Kidney (tissue), 14 donors: ENCODE data around the gene KIAA1586. TPM values are rescaled to one million over a fixed set of nuclear protein-coding genes. Genes with fewer than 3 reads are reported as not detected.

Experiments
- DNase-seq, 5 donors: peaks; one replicate each; pipeline ENCODE4 v3.0.0-alpha.2; 2013 to 2020
- FAIRE-seq: peaks from 2 replicates; lab custom pipeline; 2012; peaks lifted over from hg19 to GRCh38; lab: Jason Lieb, UNC
- H3K27ac ChIP-seq, 2 donors: one replicate each; pipeline ENCODE4 v1.7.0; 2013; ENCODE audit warnings: low read depth in 2 of 2, low read length in 2 of 2, inconsistent platforms in 1 of 2
- H3K27me3 ChIP-seq: one replicate; pipeline ENCODE4 v1.7.1; 2013; ENCODE audit warnings: low read length, inconsistent platforms; ENCODE audit not compliant: control insufficient read depth, insufficient read depth
- H3K36me3 ChIP-seq, 3 donors: one replicate each; pipeline versions ENCODE4 v1.7.0 to v1.7.1; 2013; ENCODE audit warnings: low read length in 3 of 3, control low read depth in 1 of 3, inconsistent platforms in 1 of 3; ENCODE audit not compliant: insufficient read depth in 3 of 3, control insufficient read depth in 2 of 3
- H3K4me1 ChIP-seq, 3 donors: one replicate each; pipeline versions ENCODE4 v1.7.0 to v1.7.1; 2013; ENCODE audit warnings: low read length in 3 of 3, inconsistent platforms in 1 of 3, low read depth in 1 of 3; ENCODE audit not compliant: control insufficient read depth in 2 of 3, insufficient read depth in 2 of 3
- H3K4me3 ChIP-seq, 3 donors: one replicate each; pipeline versions ENCODE4 v1.7.0 to v1.8.1; 2013; ENCODE audit warnings: low read length in 3 of 3, control low read depth in 1 of 3, inconsistent platforms in 1 of 3
- H3K9ac ChIP-seq, 3 donors: one replicate each; pipeline versions ENCODE4 v1.7.0 to v1.7.1; 2013; ENCODE audit warnings: low read length in 3 of 3, control low read depth in 1 of 3, inconsistent platforms in 1 of 3
- H3K9me3 ChIP-seq, 3 donors: one replicate each; pipeline versions ENCODE4 v1.7.0 to v1.7.1; 2013; ENCODE audit warnings: low read length in 3 of 3, control low read depth in 1 of 3, inconsistent platforms in 1 of 3; ENCODE audit not compliant: control insufficient read depth in 2 of 3, insufficient read depth in 1 of 3
- intact Hi-C: fragments of 100-400 bp; cut with DNase I; formaldehyde crosslinking; loops from one replicate; pipeline ENCODE4 v1.11.1; 2022
- polyA plus RNA-seq: library from polyadenylated mRNA; stranded (reverse); fragments of 350-450 nt; fragmentation: Illumina TruSeq; extraction: RNeasy Lipid Tissue Mini Kit (QIAGEN cat#74804); gene quantifications from one replicate; pipeline ENCODE4 v1.2.3, GENCODE V29; 2014; ENCODE audit warnings: low read depth, low replicate concordance; ENCODE audit not compliant: insufficient read depth
- total RNA-seq: library from RNA; stranded (reverse); fragmentation: NEBNext Ultra II Directional; extraction: Animal tissue kit (Norgen Biotek cat#: 25700); gene quantifications from one replicate; pipeline ENCODE4 v1.2.1, GENCODE V29; 2021
- TF ChIP-seq, protein P1 (sequence below): IDR thresholded peaks from 3 replicates; pipeline ENCODE4 v1.5.1; 2012; ENCODE audit warnings: mild to moderate bottlenecking, moderate library complexity, borderline replicate concordance; ENCODE audit not compliant: insufficient read depth; ENCODE audit errors: extremely low read depth
- donor health status: control.
- donor health status: control.
- donor health status: control.
- donor health status: control.
- donor health status: control.
- donor health status: DM: yes; HTN: yes; CAD: no.
- donor health status: Normal renal cell carcinoma (clear cell type).

KIAA1586 gene
- total and polyA plus RNA-seq, 2 donors from 2014 or later: 4.4 to 13.7 TPM

DNA sequence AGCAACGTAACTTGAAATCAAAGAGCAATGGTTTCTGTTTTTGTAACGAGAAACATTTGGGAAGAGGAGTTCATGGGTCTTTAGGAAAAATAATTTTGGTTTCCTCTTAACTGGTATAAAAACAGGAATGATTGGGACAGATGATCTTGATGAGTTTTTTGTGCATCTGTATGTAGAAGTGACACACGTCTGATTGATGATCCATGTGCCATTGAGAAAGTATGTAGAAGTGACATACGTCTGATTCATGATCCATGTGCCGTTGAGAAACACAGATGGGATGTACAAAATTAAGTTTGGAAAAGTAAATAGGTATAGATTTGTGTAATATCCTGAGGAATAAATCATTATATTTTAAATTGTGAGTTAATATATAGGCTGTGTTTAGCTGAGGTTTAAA is 2.1 kb downstream of the KIAA1586 start:
- no peak for DNase-seq
- Histone ChIP-seq H3K9me3 (peaks cover 0 to 2% (median 0%) of the 10 kb centered on the region in 3 donors), H3K4me1 (no peaks in the 10 kb centered on the region), H3K27me3 (no peaks in the 10 kb centered on the region), H3K27ac (no peak overlapping the region), H3K9ac (no peak overlapping the region), H3K4me3 (no peak overlapping the region), H3K36me3 (peaks cover 0 to 9% (median 6%) of the 10 kb centered on the region in 3 donors)
- intact Hi-C loops: no loop called here
- FAIRE-seq: no peak
- TF ChIP-seq, protein P1, sequence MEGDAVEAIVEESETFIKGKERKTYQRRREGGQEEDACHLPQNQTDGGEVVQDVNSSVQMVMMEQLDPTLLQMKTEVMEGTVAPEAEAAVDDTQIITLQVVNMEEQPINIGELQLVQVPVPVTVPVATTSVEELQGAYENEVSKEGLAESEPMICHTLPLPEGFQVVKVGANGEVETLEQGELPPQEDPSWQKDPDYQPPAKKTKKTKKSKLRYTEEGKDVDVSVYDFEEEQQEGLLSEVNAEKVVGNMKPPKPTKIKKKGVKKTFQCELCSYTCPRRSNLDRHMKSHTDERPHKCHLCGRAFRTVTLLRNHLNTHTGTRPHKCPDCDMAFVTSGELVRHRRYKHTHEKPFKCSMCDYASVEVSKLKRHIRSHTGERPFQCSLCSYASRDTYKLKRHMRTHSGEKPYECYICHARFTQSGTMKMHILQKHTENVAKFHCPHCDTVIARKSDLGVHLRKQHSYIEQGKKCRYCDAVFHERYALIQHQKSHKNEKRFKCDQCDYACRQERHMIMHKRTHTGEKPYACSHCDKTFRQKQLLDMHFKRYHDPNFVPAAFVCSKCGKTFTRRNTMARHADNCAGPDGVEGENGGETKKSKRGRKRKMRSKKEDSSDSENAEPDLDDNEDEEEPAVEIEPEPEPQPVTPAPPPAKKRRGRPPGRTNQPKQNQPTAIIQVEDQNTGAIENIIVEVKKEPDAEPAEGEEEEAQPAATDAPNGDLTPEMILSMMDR: no peak

DNA sequence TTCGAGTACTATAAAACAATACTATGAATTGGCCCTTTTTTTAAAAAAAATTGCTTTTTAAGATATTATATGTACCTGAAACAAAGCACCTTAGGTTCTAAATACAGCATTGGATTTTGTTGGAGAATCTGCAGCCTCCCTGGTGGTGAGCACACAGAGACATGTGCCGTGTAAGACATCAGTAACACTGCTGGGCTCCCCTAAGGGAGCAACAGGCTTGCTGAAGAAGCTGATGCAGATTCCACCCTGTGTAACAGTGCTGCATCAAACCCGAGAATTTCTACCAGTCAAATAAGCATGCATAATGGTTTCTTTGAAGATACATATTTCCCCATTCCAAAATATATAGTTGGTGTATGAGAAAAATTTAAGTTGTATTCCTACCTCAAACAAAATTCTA is 17.4 kb downstream of the KIAA1586 start:
- H3K27ac ChIP-seq: no peak overlapping the region
- H3K9me3 ChIP-seq: no peaks in the 10 kb centered on the region
- intact Hi-C loops: no loop called here
- TF ChIP-seq, protein P1: no peak
- H3K4me3 ChIP-seq: no peak overlapping the region
- DNase-seq (no peak), FAIRE-seq (no peak)
- H3K36me3 ChIP-seq: peaks cover 0 to 4% (median 2%) of the 10 kb centered on the region in 3 donors
- H3K9ac ChIP-seq: no peak overlapping the region
- no peaks in the 10 kb centered on the region for H3K27me3 ChIP-seq
- H3K4me1 ChIP-seq: no peaks in the 10 kb centered on the region

DNA sequence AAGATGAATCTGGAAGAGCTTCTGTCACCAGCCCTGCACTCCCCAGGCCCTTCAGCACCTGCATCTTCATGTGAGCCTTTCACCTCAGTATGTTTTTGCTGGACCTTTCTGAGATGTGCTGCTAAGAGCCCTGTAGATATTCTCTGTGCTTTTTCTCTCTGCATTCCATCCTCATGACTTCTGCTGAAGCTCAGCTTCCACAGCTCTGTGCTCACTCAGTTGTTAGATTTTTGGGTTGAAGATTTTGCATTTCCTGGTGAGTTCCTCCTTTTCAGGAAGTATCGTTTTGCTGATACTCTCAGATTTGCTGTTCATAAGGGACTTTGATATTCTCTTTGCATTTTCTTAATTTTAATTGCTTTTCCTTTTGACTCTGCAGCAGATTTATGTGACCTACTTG is 18.3 kb downstream of the KIAA1586 start:
- no peaks in the 10 kb centered on the region for H3K27me3 ChIP-seq
- FAIRE-seq: no peak
- H3K27ac ChIP-seq: no peak overlapping the region
- no peak for DNase-seq
- peaks cover 0 to 2% (median 0%) of the 10 kb centered on the region in 3 donors for H3K36me3 ChIP-seq
- intact Hi-C loops: no loop called here
- no peaks in the 10 kb centered on the region for H3K9me3 ChIP-seq
- H3K4me1 ChIP-seq: no peaks in the 10 kb centered on the region
- H3K4me3 ChIP-seq: no peak overlapping the region
- no peak overlapping the region for H3K9ac ChIP-seq
- TF ChIP-seq, protein P1: no peak

DNA sequence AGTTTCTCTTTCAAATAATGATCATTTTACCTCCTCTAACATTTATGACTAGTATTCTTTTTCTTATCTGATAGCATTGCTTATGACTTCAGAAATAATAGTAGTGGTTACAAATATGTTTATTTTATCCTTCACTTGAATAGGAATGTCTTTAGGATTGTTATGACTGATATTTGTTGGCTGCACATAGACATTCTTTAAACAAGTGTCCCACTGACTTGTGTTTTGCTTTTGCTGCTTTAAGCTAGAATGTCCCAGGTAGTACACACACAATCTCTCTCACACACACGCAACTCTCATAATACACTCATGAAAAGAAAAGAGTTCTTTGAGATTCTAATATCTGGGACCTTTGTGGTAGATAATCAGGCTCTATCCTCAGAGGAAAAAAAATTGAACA is 21.6 kb downstream of the KIAA1586 start:
- H3K27ac ChIP-seq: no peak overlapping the region
- no peak overlapping the region for H3K9ac ChIP-seq
- intact Hi-C loops: no loop called here
- DNase-seq: no peak
- no peaks in the 10 kb centered on the region for H3K36me3 ChIP-seq
- no peaks in the 10 kb centered on the region for H3K4me1 ChIP-seq
- no peak for FAIRE-seq
- no peak overlapping the region for H3K4me3 ChIP-seq
- H3K27me3 ChIP-seq: no peaks in the 10 kb centered on the region
- TF ChIP-seq, protein P1: no peak
- H3K9me3 ChIP-seq: no peaks in the 10 kb centered on the region
